ENCODE measurements around the gene ANTXR1. TPM values are rescaled to one million over a fixed set of nuclear protein-coding genes. Genes with fewer than 3 reads are reported as not detected.

The ANTXR1 gene
- total and polyA plus RNA-seq, 4 donors: 45.7 to 65.0 (median 47.7) TPM

DNA sequence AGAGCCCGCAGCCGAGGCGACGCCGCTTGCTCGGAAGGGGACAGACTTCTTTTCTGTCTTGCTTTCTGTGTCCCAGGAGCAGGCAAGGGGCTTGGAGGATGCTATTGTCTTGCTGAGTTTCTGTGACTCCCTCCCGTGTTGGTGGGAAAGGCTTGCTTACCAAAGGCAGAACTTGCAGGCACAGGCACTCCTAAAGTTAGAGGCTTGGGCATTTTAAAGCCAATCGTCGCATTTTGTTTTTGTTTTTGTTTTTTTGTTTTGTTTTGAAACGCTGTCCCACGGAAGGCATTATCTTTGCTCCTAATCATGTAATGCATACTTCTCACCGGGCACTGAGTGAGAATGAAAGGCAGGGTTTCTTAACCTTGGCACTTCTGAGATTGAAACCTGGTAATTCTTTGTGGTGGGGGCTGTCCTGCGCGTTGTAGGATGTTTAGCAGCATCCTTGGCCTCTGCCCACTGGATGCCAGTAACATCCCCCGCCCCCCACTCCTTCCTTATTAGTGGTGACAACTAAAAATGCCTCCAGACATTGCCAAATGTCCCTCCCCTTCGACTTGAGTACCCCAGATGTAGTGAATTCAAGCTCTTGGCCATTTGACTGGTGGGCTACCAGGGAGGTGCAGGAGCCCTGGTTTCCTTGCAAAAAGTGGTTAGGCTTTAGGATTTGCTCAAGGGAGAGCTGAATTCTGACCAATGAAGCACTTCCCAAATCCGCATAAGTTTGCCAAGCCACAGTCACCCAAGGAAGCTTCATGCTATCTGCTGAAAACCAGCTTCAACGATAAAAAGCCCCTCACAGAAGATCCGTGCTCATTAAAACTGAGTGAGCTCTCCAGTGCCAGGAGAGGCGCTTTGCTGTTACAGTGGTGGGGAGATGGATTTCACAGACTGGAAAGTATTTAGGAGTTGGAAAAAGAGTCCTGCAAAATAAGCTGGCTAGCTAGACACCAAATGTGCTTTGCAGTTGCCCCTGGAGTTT, 1.2 kb downstream of the ANTXR1 start:
- H3K27me3 ChIP-seq (ENCODE audit: control insufficient read depth, insufficient read depth, low read length): peaks cover 4% of the 10 kb centered on the region
- H3K9me3 ChIP-seq (ENCODE audit: control insufficient read depth, insufficient read depth, low read length): no peaks in the 10 kb centered on the region
- peak overlapping the region; percentile 93 for H3K4me3 ChIP-seq (ENCODE audit: low read depth, low read length)
- DNase-seq (ENCODE audit: low read depth in 4 of 6, low spot score in 6 of 6): peak in 5 of 6 donors; percentile 35 to 81 (median 49)
- WGBS (ENCODE audit: insufficient coverage): 0% methylated on average over 11 of the region's 20 CpGs
- peaks cover 12% of the 10 kb centered on the region for H3K4me1 ChIP-seq (ENCODE audit: control insufficient read depth, insufficient read depth, low read length)
- no peaks in the 10 kb centered on the region for H3K36me3 ChIP-seq (ENCODE audit: control insufficient read depth, insufficient read depth, low read length)
- peak overlapping the region; percentile 89 for H3K27ac ChIP-seq (ENCODE audit: low read depth, low read length)

DNA sequence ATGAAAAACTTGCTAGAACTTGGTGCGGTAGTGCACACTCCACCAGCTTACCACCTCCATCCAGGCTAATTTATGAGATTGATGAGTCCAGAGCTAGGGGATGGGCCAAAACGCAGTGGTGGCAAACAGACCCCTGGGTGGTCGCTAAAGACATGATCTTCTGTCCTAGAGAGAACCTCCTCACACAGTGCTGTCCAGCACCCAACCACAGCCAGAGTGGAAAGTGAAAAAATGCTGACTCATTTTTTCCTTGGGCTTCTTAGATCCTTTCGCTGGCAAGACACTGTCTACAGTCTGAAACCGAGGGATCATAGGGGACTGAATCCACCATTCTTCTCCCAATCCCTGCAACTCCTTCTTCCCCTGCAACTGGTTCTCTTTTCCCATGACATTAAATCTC, 4.1 kb downstream of the ANTXR1 start:
- no peaks in the 10 kb centered on the region for H3K27me3 ChIP-seq (ENCODE audit: control insufficient read depth, insufficient read depth, low read length)
- no peak overlapping the region for H3K27ac ChIP-seq (ENCODE audit: low read depth, low read length)
- H3K9me3 ChIP-seq (ENCODE audit: control insufficient read depth, insufficient read depth, low read length): no peaks in the 10 kb centered on the region
- 65% methylated on average over 4 of the region's 5 CpGs for WGBS (ENCODE audit: insufficient coverage)
- no peak overlapping the region for H3K4me3 ChIP-seq (ENCODE audit: low read depth, low read length)
- H3K36me3 ChIP-seq (ENCODE audit: control insufficient read depth, insufficient read depth, low read length): no peaks in the 10 kb centered on the region
- DNase-seq (ENCODE audit: low read depth in 4 of 6, low spot score in 6 of 6): no peak
- H3K4me1 ChIP-seq (ENCODE audit: control insufficient read depth, insufficient read depth, low read length): peaks cover 12% of the 10 kb centered on the region

DNA sequence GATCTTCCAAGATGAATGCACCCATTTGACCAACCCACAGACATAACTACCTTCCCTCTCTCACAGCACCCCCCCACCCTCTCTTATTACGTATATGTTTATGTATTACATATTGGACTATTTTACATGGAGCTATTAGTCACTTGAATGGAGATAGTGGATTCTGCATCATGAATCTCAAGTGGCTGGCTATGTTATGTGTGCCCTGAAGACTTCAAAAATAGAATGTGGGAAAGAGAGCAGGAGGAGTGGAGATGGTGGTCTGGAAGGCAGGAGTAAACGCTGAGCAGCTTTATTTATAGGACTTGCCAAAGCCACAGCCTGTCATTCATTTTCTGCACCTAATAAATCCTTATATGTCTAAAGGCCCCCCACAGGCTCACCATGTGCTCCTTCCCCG, 4.9 kb downstream of the ANTXR1 start:
- no peak overlapping the region for H3K27ac ChIP-seq (ENCODE audit: low read depth, low read length)
- DNase-seq (ENCODE audit: low read depth in 4 of 6, low spot score in 6 of 6): no peak
- H3K27me3 ChIP-seq (ENCODE audit: control insufficient read depth, insufficient read depth, low read length): no peaks in the 10 kb centered on the region
- H3K4me1 ChIP-seq (ENCODE audit: control insufficient read depth, insufficient read depth, low read length): peaks cover 6% of the 10 kb centered on the region
- no peaks in the 10 kb centered on the region for H3K9me3 ChIP-seq (ENCODE audit: control insufficient read depth, insufficient read depth, low read length)
- 50% methylated on average over 1 of the region's 3 CpGs for WGBS (ENCODE audit: insufficient coverage)
- no peak overlapping the region for H3K4me3 ChIP-seq (ENCODE audit: low read depth, low read length)
- no peaks in the 10 kb centered on the region for H3K36me3 ChIP-seq (ENCODE audit: control insufficient read depth, insufficient read depth, low read length)

DNA sequence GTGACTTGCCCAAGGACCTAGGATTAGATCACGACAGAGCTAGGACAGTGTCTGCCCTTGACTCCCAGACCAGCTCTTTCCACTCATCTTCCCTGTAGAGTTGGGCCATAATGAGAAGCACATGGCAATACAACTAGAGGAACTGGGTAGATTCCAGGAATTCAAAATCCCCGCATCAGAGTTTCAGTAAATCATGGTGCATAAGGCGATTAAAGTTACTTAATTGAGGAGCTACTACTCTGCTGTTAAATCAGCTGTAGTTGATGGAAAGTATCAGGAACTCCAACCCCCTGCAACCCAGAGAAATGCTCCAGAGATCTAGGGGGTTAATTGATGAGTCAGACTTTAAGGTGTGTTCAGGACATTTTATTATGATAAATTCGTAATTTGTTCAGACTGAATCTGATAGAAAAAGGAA, 5.7 kb downstream of the ANTXR1 start:
- Histone ChIP-seq H3K36me3 (ENCODE audit: control insufficient read depth, insufficient read depth, low read length) (no peaks in the 10 kb centered on the region), H3K4me3 (ENCODE audit: low read depth, low read length) (no peak overlapping the region), H3K9me3 (ENCODE audit: control insufficient read depth, insufficient read depth, low read length) (no peaks in the 10 kb centered on the region), H3K27me3 (ENCODE audit: control insufficient read depth, insufficient read depth, low read length) (no peaks in the 10 kb centered on the region), H3K4me1 (ENCODE audit: control insufficient read depth, insufficient read depth, low read length) (peaks cover 6% of the 10 kb centered on the region), H3K27ac (ENCODE audit: low read depth, low read length) (no peak overlapping the region)
- 67% methylated on average over 1 of the region's 4 CpGs for WGBS (ENCODE audit: insufficient coverage)
- DNase-seq (ENCODE audit: low read depth in 4 of 6, low spot score in 6 of 6): no peak

DNA sequence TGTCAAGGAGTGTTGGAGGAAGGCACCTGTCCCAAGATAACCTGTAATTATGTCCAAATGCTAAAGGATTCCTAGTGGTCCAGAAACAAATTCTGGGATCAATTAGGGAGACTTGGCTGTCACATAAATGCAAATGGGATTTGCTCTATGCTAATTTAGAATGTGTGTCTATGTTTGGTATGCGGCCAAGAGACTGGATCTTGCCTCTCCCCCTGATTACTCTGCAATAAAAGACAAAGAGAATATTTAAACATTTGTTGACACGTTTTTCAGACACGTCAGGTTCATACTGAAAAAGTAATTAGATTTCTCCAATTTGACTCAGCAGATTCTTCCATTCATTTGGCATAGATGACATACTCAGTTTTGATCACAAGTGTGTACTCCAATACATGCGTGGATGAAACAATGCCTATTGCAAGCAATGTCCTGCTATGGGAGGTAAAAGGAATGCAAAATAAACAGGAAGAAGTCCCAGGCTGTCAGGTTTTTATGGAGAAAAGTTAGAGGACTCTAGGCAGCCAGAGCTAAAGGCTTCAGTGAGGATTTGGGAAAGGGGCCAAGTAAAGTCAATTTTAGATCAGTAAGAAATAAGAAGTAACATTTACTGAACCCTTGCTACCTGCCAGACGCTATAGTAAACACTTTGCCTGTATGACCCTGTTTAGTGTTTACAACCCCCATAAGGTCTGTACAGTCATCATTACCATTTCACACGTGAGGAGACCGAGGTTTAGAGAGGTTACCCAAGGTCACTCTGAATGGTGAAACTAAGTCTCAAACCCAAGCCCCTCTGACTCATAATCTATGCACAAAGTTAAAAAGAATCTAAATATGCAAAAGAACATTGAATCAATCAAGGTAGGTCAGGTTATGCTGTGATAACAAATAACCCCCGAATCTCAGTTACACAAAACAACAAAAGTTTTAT, 7.8 kb downstream of the ANTXR1 start:
- H3K9me3 ChIP-seq (ENCODE audit: control insufficient read depth, insufficient read depth, low read length): no peaks in the 10 kb centered on the region
- H3K27ac ChIP-seq (ENCODE audit: low read depth, low read length): no peak overlapping the region
- no peaks in the 10 kb centered on the region for H3K36me3 ChIP-seq (ENCODE audit: control insufficient read depth, insufficient read depth, low read length)
- WGBS (ENCODE audit: insufficient coverage): 51% methylated on average over 2 of the region's 8 CpGs
- no peaks in the 10 kb centered on the region for H3K27me3 ChIP-seq (ENCODE audit: control insufficient read depth, insufficient read depth, low read length)
- H3K4me3 ChIP-seq (ENCODE audit: low read depth, low read length): no peak overlapping the region
- DNase-seq (ENCODE audit: low read depth in 4 of 6, low spot score in 6 of 6): peak in 2 of 6 donors; percentile 46 to 82
- H3K4me1 ChIP-seq (ENCODE audit: control insufficient read depth, insufficient read depth, low read length): no peaks in the 10 kb centered on the region

DNA sequence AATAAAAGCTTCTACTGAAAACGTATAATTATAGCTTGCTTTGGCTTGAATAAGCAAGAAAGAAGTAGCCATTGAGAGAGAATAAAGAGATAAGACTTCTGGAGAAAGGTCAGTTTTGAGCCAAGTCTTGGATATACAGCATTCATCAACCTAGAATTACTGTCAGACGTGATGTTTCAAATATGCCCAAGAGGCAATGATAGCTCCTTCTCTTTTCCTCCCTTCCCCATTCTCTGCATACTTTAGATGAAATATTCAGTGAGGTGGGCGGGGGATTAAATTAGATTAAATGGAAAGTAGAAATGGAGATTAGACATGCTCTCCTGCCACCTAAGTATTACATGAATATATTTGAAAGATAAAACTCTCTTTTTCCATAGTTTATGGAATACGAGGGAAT, 8.7 kb downstream of the ANTXR1 start:
- H3K4me1 ChIP-seq (ENCODE audit: control insufficient read depth, insufficient read depth, low read length): no peaks in the 10 kb centered on the region
- no peaks in the 10 kb centered on the region for H3K36me3 ChIP-seq (ENCODE audit: control insufficient read depth, insufficient read depth, low read length)

DNA sequence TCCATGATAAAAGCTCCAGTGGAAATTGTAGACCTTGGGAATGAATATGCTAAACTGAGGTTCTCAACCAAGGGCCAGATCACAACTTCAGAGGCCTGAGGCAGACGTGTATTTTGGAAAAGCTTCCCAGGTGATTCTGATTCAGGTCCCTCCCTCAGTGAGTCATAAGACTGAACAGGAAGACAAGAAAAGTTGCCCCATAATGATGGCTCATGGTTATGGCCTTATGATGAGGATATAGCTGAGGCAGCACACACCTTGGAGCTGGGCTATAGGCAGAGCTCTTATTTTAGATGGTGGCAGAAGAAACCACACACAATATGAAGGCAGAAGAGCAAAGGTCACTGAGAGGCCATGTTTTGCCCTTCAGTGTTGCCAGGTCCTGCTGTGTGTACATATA, 9.6 kb downstream of the ANTXR1 start:
- no peaks in the 10 kb centered on the region for H3K27me3 ChIP-seq (ENCODE audit: control insufficient read depth, insufficient read depth, low read length)
- H3K4me1 ChIP-seq (ENCODE audit: control insufficient read depth, insufficient read depth, low read length): no peaks in the 10 kb centered on the region
- DNase-seq (ENCODE audit: low read depth in 4 of 6, low spot score in 6 of 6): no peak
- H3K27ac ChIP-seq (ENCODE audit: low read depth, low read length): no peak overlapping the region
- WGBS (ENCODE audit: insufficient coverage): 88% methylated on average over 1 of the region's 1 CpG
- H3K36me3 ChIP-seq (ENCODE audit: control insufficient read depth, insufficient read depth, low read length): no peaks in the 10 kb centered on the region
- no peak overlapping the region for H3K4me3 ChIP-seq (ENCODE audit: low read depth, low read length)
- no peaks in the 10 kb centered on the region for H3K9me3 ChIP-seq (ENCODE audit: control insufficient read depth, insufficient read depth, low read length)

More for the DNA sequence above, 8.7 kb downstream of the ANTXR1 start:
- H3K27me3 ChIP-seq (ENCODE audit: control insufficient read depth, insufficient read depth, low read length): no peaks in the 10 kb centered on the region
- no peak overlapping the region for H3K4me3 ChIP-seq (ENCODE audit: low read depth, low read length)
- no peak for DNase-seq (ENCODE audit: low read depth in 4 of 6, low spot score in 6 of 6)
- WGBS (ENCODE audit: insufficient coverage): 100% methylated on average over 1 of the region's 4 CpGs
- no peaks in the 10 kb centered on the region for H3K9me3 ChIP-seq (ENCODE audit: control insufficient read depth, insufficient read depth, low read length)
- H3K27ac ChIP-seq (ENCODE audit: low read depth, low read length): no peak overlapping the region

DNA sequence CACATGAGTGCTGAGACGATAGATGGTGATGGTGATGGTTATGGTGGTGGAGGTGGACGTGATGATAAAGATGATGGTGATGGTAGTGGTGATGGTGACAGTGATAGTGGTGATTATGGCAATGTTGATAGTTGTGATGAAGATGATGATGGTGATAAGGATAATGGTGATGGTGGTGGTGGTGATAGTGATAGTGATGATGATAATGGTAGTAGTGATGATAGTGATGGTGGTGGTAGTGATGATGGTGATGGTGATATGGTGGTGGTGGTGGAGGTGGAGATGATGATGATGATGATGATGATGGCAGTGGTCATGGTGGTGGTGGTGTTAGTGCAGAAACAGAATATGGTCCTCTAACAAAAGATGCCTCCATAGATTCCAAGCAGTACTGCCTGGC, 10.3 kb downstream of the ANTXR1 start:
- no peak overlapping the region for H3K27ac ChIP-seq (ENCODE audit: low read depth, low read length)
- no peak for DNase-seq (ENCODE audit: low read depth in 4 of 6, low spot score in 6 of 6)
- no peak overlapping the region for H3K4me3 ChIP-seq (ENCODE audit: low read depth, low read length)
- H3K27me3 ChIP-seq (ENCODE audit: control insufficient read depth, insufficient read depth, low read length): no peaks in the 10 kb centered on the region
- H3K9me3 ChIP-seq (ENCODE audit: control insufficient read depth, insufficient read depth, low read length): peaks cover 1% of the 10 kb centered on the region
- H3K4me1 ChIP-seq (ENCODE audit: control insufficient read depth, insufficient read depth, low read length): no peaks in the 10 kb centered on the region
- 97% methylated on average over 2 of the region's 2 CpGs for WGBS (ENCODE audit: insufficient coverage)
- H3K36me3 ChIP-seq (ENCODE audit: control insufficient read depth, insufficient read depth, low read length): no peaks in the 10 kb centered on the region

DNA sequence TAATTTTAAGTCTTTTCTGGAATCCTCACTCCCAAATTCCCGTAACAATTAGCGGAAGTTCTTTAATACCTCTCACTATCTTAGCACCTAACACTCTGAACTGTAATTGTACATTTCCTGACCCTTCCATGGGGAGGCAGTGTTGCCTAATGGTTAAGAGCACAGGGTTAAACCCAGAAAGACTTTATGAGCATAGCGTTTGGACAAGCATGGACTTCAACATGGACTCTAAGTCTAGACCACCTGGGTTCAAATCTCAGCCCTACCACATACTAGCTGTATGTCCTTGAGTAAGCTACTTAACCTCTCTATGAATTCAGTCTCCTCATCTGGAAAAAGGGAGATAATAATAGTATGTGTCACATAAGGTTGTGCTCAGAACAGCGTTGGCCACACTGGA, 13.0 kb downstream of the ANTXR1 start:
- no CpG with 5 or more reads among the region's 4 CpGs for WGBS (ENCODE audit: insufficient coverage)
- peaks cover 1% of the 10 kb centered on the region for H3K9me3 ChIP-seq (ENCODE audit: control insufficient read depth, insufficient read depth, low read length)
- H3K4me1 ChIP-seq (ENCODE audit: control insufficient read depth, insufficient read depth, low read length): peaks cover 2% of the 10 kb centered on the region
- H3K4me3 ChIP-seq (ENCODE audit: low read depth, low read length): no peak overlapping the region
- no peak for DNase-seq (ENCODE audit: low read depth in 4 of 6, low spot score in 6 of 6)
- H3K27ac ChIP-seq (ENCODE audit: low read depth, low read length): no peak overlapping the region
- no peaks in the 10 kb centered on the region for H3K27me3 ChIP-seq (ENCODE audit: control insufficient read depth, insufficient read depth, low read length)
- no peaks in the 10 kb centered on the region for H3K36me3 ChIP-seq (ENCODE audit: control insufficient read depth, insufficient read depth, low read length)

All from spinal cord (tissue), 10 donors.